Inflammatory macrophage treated with lipopolysaccharide for 4 hours (primary cell): ENCODE results near the gene PRSS36.
"Not testable (repeated sequence)": the region's sequence is repeated elsewhere in the genome, so short reads cannot be mapped to it uniquely, and the experiment has no call there.

Experiments
- DNase-seq: peaks from one replicate; pipeline ENCODE4 v3.0.0-alpha.2; 2020

Gene PRSS36

DNA sequence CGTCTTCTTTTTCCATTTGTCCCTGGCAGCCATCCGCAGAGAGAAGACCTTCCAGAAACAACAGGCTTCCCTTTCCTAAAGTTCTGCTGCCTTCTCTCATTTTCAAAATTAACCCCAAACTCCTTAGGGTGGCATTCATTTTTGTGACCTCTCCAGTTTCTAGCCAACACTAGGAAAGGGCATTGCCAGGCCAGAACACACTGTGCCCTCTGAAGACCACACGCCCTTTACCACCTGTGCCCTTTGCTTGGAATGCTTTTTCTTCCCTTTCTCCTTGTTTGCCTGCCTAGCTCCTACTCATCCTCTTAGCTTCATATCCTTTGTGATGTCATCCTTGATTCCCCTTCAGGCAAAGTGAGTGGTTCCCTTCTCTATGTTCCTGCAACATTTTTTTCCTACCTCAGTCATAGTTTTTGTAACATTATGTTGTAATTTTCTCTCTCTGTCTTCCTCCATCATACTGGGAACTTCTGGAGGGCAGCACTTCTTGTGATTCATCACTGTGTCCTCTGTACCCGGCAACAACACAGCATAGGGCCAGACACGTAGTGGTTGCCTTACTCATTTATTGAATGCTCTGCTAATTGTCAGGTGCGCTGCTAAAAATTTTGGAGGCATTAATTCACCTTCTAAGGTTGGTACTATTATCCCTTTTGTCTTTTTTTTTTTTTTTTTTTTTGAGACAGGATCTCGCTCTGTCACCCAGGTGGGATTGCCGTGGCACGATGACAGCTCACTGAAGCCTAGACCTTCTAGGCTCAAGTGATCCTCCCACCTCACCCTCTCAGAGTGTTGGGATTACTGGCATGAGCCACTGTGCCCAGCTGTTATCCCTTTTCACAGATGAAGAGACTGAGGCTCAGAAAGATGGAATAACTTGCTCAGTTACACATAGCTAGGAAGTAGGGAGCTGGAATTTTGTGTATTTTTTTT is 31.4 kb downstream of the PRSS36 start:
- peak; percentile 94 for DNase-seq

DNA sequence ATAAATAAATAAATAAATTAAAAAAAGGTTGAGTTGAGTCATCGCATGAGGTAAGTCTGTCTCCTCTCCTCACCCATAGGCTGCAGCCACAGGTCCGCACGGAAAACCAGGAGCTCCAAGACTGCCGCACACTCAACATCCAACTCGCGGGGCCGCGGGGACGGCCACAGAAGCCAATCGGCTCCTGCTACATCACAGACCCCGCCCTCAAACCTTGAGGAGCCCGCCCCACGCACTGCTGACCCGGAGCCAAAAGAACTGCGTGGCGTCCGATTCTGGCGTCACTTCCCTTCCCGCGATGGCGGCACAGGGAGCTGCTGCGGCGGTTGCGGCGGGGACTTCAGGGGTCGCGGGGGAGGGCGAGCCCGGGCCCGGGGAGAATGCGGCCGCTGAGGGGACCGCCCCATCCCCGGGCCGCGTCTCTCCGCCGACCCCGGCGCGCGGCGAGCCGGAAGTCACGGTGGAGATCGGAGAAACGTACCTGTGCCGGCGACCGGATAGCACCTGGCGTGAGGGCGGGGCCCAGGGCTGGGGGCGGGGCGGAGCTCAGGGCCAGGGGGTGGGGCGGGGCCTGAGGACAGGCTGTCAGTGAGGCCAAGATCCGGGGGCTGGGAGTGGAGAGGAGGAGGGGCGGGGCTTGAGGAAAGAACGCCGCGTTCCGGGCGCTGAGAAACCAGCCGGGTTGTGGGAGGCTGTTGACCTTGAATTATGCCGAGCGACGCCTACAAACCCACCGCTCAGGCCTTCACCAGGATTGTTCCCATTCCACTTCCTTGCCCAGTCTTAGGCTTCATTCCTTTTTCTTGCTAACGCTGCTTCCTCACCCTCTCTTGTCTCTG is 32.3 kb downstream of the PRSS36 start, which contains the start of gene KAT8:
Gene KAT8 (plus strand): TSS at position 281 of the 839 bp plus-strand sequence. CDS start 18 bp downstream, at position 299.
- peak; percentile 99 for DNase-seq

DNA sequence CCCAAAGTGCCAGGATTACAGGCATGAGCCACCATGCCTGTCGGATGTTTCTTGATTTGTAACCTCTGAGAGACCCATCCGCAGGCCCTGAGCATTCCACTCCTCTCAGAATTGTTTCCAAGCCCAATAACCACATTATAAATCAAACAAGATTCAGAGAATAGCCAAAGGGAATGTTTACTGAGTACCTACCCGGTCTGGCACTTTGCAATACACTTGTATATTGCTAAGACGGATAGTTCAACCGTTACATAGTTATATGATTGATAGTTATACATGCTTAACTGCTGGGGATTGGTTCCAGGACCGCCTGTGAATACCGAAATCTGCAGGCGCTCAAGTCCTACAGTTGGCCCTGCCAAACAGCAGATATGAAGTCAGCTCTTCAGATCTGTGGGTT is 35.4 kb downstream of the PRSS36 start:
- DNase-seq = no peak

DNA sequence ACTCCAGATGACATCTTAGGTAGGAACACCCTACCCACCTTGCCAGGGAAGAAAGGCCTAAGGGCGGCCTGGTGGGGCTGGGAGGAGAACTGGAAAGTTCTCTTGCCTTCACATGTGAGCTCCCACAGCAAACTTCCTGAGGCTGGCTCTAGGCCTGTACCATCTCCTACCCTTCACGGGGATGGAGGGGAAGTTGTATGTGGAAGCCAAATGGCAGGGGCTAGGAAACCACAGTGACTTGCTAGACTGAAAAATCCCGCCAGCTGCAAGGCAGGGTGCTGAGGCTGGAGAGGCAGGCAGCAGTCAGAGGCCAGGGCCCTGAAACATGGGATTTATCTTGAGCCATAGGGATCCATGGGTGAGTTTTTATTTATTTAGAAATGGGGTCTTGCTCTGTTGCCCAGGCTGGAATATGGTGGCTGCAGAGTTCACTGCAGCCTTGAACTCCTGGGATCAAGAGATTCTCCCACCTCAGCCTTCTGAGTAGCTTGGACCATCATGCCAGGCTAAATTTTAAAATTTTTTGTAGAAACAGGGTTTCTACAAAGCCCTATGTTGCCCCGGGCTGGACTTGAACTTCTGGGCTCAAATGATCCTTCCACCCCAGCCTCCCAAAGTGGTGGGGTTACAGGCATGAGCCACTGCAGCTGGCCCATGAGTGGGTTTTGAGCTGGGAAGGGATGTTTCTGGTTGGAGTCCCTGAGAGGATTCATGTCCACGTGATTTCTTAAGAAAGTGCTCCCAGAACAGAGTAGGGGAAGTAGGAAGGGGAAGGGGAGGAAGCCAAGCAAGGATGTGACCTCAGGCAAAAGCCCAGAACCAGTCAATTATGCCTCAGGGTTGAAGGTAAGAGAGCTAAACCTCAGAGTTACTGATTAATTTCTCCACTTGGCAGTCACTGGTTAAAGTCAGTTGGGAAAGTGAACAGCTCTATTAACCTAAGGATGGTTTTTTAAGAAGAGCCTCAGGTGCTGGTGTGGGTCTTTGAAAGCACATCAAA is 36.4 kb downstream of the PRSS36 start:
- DNase-seq = peak; percentile 91

DNA sequence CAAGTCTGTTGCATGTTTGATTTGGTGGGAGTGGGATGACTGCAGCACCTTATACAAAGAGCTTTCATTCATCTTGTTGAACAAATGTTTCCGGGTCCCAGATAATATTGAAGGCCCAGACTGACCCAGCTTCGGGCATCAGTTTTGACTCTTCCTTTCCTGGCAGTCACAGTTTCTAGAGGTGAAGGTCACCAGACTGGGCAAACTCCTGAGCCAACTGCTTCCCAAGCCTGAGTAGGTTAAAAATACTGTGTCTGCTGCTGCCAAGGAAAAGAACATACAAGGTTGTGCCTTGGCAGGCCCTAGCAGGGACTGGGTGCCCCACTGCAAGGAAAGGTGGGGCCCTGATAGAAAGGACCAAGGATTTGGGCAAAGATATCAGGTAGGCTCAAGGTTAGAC is 37.2 kb downstream of the PRSS36 start:
- DNase-seq = no peak

DNA sequence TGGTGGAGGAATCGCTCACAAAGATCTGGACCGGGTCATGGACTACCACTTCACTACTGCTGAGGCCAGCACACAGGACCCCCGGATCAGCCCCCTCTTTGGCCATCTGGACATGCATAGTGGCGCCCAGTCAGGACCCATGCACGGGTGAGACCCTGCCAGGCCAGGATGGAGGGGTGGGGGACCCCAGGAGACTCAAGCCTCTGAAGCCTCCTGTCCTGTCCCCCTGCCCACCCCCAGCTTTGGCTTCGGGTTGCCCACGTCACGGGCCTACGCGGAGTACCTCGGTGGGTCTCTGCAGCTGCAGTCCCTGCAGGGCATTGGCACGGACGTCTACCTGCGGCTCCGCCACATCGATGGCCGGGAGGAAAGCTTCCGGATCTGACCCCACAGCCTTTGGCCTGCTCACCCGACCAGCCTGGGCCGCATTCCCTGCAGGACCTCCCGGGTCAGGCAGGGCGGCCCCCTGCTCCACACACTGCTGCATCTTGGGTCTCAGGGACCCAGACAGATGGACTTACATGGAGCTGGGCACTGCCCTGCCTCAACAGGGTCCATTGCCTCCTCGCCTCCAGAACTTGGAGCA is 37.9 kb downstream of the PRSS36 start:
- DNase-seq = no peak

DNA sequence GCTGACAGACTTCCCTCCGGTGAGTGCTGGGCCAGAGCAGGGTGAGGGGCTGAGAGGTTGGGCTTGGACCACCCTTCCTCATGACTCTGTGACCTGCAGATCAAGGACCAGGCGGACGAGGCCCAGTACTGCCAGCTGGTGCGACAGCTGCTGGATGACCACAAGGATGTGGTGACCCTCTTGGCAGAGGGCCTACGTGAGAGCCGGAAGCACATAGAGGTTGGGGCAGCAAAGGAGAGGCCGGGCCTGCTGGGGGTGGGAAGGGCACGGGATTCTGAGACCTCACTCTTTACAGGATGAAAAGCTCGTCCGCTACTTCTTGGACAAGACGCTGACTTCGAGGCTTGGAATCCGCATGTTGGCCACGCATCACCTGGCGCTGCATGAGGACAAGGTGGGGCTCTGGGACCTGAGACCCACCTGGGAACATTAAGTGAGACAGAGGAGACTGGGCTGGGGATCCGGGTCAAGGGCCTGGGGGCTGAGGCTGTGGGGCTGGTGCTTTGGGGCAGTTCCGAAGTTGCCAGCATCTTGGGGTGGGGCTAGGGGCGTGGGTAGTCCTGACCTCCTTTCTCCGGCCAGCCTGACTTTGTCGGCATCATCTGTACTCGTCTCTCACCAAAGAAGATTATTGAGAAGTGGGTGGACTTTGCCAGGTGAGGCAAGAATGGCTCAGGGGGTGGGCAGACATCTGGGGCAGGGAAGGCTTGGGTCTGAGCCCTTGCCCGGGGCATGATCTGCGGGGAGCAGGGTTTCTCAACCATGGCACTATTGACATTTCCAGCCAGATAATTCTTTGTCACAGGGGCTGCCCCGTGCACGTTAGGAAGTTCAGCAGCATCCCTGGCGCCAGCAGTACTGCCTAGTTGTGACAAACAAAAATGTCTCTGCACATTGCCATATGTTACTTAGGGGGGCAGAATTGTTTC is 39.5 kb downstream of the PRSS36 start:
- DNase-seq = no peak

DNA sequence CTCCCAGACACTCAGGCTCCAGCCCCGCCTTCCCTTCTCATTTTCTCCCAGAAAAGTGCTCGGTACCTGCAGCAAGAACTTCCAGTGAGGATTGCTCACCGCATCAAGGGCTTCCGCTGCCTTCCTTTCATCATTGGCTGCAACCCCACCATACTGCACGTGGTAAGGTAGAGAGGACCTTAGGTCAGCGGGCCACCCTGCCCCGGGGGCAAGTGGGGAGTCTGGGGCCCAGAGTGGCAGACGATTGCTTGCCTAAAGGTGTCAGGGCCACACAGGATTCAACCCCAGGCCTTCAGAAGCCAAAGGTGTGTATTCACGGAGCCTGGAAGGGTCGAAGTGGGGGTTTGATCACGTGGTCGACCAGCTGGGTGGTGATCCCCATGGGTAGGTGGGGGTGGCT is 40.2 kb downstream of the PRSS36 start:
- DNase-seq = no peak

DNA sequence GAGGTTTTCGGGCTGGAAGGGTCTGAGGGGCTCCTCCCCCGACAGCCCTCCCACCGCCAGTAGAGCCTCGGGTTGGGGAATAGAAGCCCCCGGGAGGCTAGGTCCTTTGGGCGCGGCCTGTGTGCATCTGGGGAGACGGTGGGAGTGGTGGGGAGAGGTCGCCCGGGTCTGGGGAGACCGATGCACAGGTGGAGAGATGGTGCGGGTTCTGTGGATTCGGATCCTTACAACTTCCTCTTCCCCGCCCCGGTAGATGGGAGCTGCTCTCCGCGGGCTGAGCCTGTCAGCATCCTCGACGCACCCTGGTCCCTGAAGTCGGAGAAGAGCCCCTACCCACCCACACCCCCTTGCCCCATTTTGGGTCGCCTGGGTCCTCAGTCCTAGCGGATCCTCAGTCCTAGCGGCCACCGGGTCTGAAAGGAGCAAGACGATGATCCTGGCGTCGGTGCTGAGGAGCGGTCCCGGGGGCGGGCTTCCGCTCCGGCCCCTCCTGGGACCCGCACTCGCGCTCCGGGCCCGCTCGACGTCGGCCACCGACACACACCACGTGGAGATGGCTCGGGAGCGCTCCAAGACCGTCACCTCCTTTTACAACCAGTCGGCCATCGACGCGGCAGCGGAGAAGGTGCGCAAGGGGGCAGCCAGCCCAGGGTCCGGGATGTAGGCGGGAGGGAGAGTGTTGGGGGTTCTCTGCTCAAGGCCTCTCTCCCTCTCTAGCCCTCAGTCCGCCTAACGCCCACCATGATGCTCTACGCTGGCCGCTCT is 40.9 kb downstream of the PRSS36 start:
- DNase-seq = no peak

DNA sequence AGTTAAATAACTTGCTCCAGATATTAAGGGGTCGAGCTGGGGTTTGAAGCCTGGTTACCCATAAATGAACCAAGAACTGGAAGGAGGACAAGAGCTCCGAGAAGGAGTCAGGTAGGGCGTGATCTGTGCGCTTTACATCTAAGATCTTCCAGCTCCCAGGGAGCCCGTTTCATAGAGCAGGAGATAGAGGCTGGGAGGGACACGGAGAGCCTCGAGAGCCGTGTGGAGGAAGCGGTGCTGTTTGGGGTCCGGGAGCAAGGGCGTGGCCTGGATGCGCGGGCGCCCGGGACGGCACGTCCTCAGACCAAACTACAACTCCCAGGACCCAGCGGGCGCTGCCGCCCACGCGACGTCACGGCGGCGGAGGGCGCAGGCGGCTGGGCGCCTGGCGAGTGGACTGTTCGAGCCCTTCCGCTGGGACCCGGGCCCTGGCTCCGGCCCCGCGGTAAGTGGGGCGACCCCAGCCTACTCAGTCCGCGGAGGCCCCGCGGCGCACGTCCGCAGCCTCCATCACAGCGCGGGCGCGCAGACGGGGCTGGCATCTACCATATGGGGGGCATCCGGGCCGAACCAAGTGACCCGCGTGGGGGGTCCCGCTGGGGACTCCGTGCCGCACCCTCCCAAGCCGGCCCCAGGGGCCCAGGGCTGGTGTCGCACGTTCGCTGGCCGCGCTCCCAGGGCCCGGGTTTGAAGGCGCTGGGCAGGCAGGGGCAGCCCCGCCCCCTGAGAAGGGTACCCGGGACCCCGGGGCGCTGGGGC is 41.7 kb downstream of the PRSS36 start, which contains the start of gene BCKDK:
Gene BCKDK (plus strand): TSS at position 352 of the 759 bp plus-strand sequence. CDS start 838 bp downstream, outside the sequence.
- DNase-seq = peak; percentile 83

DNA sequence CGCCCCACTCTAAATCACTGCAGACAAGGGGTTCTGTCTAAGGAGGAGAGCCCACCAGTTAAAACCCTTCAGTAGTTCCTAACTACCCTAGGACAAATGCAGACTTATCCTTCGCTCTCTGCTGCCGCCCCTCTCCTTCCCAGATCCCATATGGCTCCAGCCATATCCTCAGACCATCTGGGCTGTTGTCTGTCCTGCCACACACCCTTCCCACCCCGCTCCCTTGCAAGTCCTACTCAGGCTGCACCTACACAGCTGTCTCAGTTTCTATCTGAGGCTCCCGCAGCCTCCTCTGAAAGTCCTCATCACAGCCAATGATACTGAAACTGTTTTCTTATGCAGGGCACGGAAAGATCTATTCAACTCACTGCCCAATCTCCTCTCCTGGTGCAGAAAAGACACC is 42.4 kb downstream of the PRSS36 start:
- peak; percentile 9 for DNase-seq

DNA sequence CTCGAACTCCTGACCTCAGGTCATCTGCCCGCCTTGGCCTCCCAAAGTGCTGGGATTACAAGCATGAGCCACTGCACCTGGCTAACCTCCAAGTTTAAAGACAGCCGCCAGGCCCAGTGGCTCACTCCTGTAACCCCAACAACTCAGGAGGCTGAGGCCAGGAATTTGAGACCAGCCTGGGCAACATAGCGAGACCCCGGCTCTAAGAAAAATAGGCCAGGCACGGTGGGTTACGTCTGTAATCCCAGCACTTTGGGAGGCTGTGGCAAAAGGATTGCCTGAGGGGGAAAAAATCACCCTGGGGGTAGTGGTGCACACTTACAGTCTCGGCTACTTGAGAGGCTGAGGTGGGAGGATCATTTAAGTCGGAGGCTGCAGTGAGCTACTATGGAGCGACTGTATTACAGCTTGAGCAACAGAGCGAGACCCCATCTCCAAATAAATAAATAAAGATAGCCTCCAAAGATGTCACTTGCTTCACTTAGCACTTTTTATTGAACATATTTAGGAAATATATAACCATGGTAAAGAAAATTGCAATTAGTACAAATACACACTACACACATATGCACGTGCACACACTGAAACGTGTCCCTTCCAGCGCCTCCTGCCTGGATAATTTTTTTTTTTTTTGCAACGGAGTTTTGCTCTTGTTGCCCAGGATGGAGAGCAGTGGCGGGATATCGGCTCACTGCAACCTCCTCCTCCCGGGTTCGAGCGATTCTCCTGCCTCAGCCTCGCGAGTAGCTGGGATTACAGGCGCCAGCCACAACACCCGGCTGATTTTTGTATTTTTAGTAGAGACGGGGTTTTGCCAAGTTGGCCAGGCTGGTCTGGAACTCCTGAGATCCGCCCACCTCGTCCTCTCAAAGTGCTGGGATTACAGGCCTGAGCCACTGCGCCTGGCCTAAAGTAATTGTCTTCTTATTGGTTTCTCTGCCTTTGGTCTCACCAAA is 43.1 kb downstream of the PRSS36 start:
- DNase-seq = no peak

DNA sequence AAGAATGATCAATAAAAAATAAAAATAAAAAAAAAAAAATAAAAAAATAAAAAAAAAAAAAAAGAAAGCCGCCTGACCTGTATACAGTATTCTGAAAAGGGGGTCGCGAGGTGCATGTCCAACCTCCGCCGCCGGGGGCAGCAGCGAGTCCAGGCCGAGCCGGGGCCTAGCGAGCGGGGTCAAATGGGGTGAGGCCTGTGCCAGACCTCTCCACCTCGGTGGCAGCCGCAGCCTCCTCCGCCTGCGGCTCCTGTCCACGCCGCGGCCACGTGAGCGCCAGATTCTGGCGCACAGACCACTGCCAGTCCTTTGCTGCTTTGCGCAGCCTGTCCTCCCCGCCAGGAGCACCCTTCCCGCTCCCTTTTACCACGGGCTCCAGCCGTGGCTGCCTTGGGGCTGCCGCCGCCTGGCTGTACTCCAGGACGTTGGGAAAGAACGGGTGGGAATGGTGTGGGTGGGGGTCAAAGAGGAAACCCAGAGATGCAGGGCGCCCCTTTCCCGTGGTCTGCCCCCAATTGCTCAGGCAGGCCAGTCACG is 44.1 kb downstream of the PRSS36 start:
- DNase-seq = peak; percentile 73

DNA sequence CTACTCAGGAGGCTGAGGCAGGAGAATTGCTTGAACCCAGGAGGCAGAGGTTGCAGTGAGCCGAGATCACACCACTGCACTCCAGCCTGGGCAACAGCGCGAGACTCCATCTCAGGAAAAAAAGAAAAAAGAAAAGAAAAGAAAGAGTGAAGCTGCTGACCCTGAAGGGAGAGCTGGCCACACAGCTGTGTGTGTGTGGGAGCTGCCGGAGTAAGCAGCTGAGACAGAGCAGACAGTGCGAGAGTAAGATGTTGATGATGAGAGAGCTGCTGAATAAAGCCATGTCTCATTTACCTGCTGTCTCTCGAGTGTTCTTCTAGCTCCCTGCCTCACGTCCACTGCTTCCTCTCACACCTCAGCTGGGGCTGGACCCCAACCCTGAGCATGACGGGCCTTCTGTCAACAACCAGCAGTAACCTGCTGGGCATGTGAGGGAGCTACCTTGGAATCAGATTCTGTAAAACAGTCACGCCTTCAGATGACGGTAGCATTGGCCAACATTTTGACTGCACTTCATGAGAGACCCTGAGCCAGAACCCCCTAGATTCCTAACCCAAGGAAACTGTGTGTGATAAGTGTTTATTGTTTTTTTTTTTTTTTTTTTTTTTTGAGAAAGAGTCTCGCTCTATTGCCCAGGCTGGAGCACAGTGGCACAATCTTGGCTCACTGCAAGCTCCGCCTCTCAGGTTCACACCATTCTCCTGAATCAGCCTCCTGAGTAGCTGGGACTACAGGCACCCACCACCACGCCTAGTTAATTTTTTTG is 48.8 kb downstream of the PRSS36 start:
- not testable (repeated sequence) for DNase-seq

DNA sequence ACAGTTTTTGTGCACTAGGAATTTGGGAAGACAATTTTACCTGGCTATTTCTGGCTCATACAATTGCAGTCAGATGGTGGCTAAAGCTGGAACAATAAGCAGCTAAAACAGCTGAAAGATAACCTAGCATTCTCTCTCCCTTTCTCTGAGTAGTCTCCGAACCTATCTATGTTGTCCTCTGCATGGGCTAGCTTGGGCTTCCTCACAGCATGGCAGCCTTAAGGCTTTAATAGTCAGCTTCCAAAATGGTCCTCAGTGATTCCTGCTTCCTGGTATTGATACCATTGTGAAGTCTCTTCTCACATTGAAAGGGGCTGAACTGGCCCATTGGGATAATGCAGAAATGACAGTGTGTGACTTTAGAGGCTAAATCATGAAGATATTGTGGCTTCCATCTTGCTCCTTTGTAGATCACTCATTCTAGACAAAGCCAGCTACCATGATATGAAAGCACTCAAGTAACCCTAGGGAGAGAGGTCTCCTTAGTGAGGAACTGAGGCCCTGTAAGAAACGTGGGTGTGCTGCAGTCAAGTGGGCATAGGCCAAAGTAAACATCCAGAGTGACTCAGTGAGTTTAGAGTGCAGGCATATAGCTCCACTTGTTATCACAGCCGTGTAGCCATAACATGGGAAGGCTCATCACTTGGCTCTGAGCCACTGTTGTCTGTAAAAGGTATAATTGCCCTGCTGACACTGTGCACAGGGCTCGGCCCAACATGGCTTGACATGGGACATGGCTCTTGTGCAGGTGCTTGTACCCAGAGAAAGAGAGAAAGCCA is 49.8 kb downstream of the PRSS36 start:
- DNase-seq = peak; percentile 17
